Measurements from ENCODE around the gene LRFN5.
"Not testable (repeated sequence)": the region's sequence is repeated elsewhere in the genome, so short reads cannot be mapped to it uniquely, and the experiment has no call there.

LRFN5 gene

GRCh38 chr14:41641690-41642089 is 35.0 kb downstream of the LRFN5 start:
- FAIRE-seq = no peak

GRCh38 chr14:41642367-41642766 is 35.7 kb downstream of the LRFN5 start:
- FAIRE-seq = no peak

- no peak for FAIRE-seq
Observed at GRCh38 chr14:41642789-41643188, 36.1 kb downstream of the LRFN5 start.

GRCh38 chr14:41644606-41645005 is 37.9 kb downstream of the LRFN5 start:
- no peak for FAIRE-seq

- no peak for FAIRE-seq
Observed at GRCh38 chr14:41650802-41651201, 44.1 kb downstream of the LRFN5 start.

GRCh38 chr14:41654196-41654595 is 47.5 kb downstream of the LRFN5 start:
- no peak for FAIRE-seq

GRCh38 chr14:41662780-41663472 is 56.2 kb downstream of the LRFN5 start:
- no peak for FAIRE-seq

- FAIRE-seq = no peak
Observed at GRCh38 chr14:41663473-41663850, 56.8 kb downstream of the LRFN5 start.

- no peak for FAIRE-seq
Observed at GRCh38 chr14:41666301-41666700, 59.6 kb downstream of the LRFN5 start.

- no peak for FAIRE-seq
Observed at GRCh38 chr14:41668356-41668755, 61.7 kb downstream of the LRFN5 start.

GRCh38 chr14:41673601-41674000 is 66.9 kb downstream of the LRFN5 start:
- FAIRE-seq = not testable (repeated sequence)

GRCh38 chr14:41674511-41674971 is 67.9 kb downstream of the LRFN5 start:
- FAIRE-seq = not testable (repeated sequence)

- FAIRE-seq = no peak
Observed at GRCh38 chr14:41699486-41699885, 92.8 kb downstream of the LRFN5 start.

GRCh38 chr14:41718477-41719166 is 111.9 kb downstream of the LRFN5 start:
- FAIRE-seq = no peak

- FAIRE-seq = no peak
Observed at GRCh38 chr14:41739203-41739602, 132.5 kb downstream of the LRFN5 start.

GRCh38 chr14:41743140-41743539 is 136.5 kb downstream of the LRFN5 start:
- FAIRE-seq = no peak

- FAIRE-seq = no peak
Observed at GRCh38 chr14:41749429-41749828, 142.8 kb downstream of the LRFN5 start.

- FAIRE-seq = not testable (repeated sequence)
Observed at GRCh38 chr14:41750575-41750974, 143.9 kb downstream of the LRFN5 start.

- FAIRE-seq = no peak
Observed at GRCh38 chr14:41758011-41758665, 151.5 kb downstream of the LRFN5 start.

GRCh38 chr14:41761204-41761603 is 154.5 kb downstream of the LRFN5 start:
- no peak for FAIRE-seq

- no peak for FAIRE-seq
Observed at GRCh38 chr14:41766772-41767171, 160.1 kb downstream of the LRFN5 start.

GRCh38 chr14:41773536-41774279 is 167.0 kb downstream of the LRFN5 start:
- no peak for FAIRE-seq

GRCh38 chr14:41782511-41782910 is 175.8 kb downstream of the LRFN5 start:
- FAIRE-seq = no peak

All from TTC549 (cell line).